Small intestine (tissue), 7 donors: ENCODE results near the gene BCL11A. TPM values are rescaled to one million over a fixed set of nuclear protein-coding genes. Genes with fewer than 3 reads are reported as not detected.

Experiments
- DNase-seq, 2 donors: peaks; one replicate each; pipeline versions ENCODE4 v3.0.0 to v3.0.0-alpha.2; 2013
- FAIRE-seq: peaks from 2 replicates; lab custom pipeline; 2012; peaks lifted over from hg19 to GRCh38; lab: Jason Lieb, UNC
- H3K27ac ChIP-seq, 3 donors: one replicate each; pipeline ENCODE4 v1.5.1; 2013; ENCODE audit warnings: low read length in 2 of 3, mild to moderate bottlenecking in 2 of 3, control low read depth in 1 of 3, inconsistent platforms in 1 of 3, low read depth in 1 of 3, moderate library complexity in 1 of 3
- H3K27me3 ChIP-seq, 3 donors: one replicate each; pipeline ENCODE4 v1.6.1; 2013; ENCODE audit warnings: low read length in 3 of 3, inconsistent platforms in 1 of 3; ENCODE audit not compliant: control insufficient read depth in 3 of 3, insufficient read depth in 3 of 3
- H3K36me3 ChIP-seq, 3 donors: one replicate each; pipeline ENCODE4 v1.6.1; 2013; ENCODE audit warnings: low read length in 3 of 3, inconsistent platforms in 1 of 3, low read depth in 1 of 3, mild to moderate bottlenecking in 1 of 3, moderate library complexity in 1 of 3; ENCODE audit not compliant: control insufficient read depth in 3 of 3, insufficient read depth in 2 of 3
- H3K4me1 ChIP-seq, 3 donors: one replicate each; pipeline ENCODE4 v1.6.1; 2013; ENCODE audit warnings: low read length in 2 of 3, inconsistent platforms in 1 of 3, low read depth in 1 of 3, mild to moderate bottlenecking in 1 of 3, moderate library complexity in 1 of 3; ENCODE audit not compliant: control insufficient read depth in 3 of 3, insufficient read depth in 2 of 3
- H3K4me3 ChIP-seq, 3 donors: one replicate each; pipeline ENCODE4 v1.5.1; 2013; ENCODE audit warnings: low read length in 3 of 3, control low read depth in 1 of 3, inconsistent platforms in 1 of 3, low read depth in 1 of 3, mild to moderate bottlenecking in 1 of 3, moderate library complexity in 1 of 3
- H3K9me3 ChIP-seq, 2 donors: one replicate each; pipeline ENCODE4 v1.6.1; 2013; ENCODE audit warnings: low read depth in 1 of 2, low read length in 1 of 2; ENCODE audit not compliant: control insufficient read depth in 2 of 2, insufficient read depth in 1 of 2
- WGBS, 3 donors: extraction: QIAGEN DNeasy Blood & Tissue Kit; methylation state at CpG; one replicate each; pipeline ENCODE4 v1.1.7; 2013; 5-methylcytosine and 5-hydroxymethylcytosine counted together
- polyA plus RNA-seq, 4 donors: library from polyadenylated mRNA; stranded (reverse) in 3 of 4; unstranded in 1 of 4; fragments of 200-250 nt in 3 of 4; fragments of 120-200 nt in 1 of 4; gene quantifications; one replicate each; pipeline versions ENCODE4 v1.2.1 to v1.2.3, GENCODE V29; 2013
- donor health status: healthy with polysubstance abuse.
- donor health status: control.
- donor health status: control.
- donor health status: Bipolar disorder and iron deficiency.
- donor health status: healthy.

Gene BCL11A
- polyA plus RNA-seq, 4 donors, result 2.2 to 22.5 (median 13.9) TPM

GRCh38 chr2:60495041-60495625 lies 58.3 kb downstream of the BCL11A start:
- no peaks in the 10 kb centered on the region for H3K9me3 ChIP-seq
- H3K36me3 ChIP-seq, result peaks cover 0 to 33% (median 0%) of the 10 kb centered on the region in 3 donors
- peaks cover 7 to 56% (median 9%) of the 10 kb centered on the region in 3 donors for H3K4me1 ChIP-seq
- WGBS, 3 donors, result 15 to 69% (median 40%) methylated on average over 6 of the region's 6 CpGs
- H3K4me3 ChIP-seq, result no peak overlapping the region
- DNase-seq (peak; percentile 93 to 96), FAIRE-seq (no peak)
- no peaks in the 10 kb centered on the region for H3K27me3 ChIP-seq
- peak overlapping the region; percentile 5 to 78 (median 30) for H3K27ac ChIP-seq

GRCh38 chr2:60493804-60494387 lies 59.6 kb downstream of the BCL11A start:
- peaks cover 7 to 56% (median 9%) of the 10 kb centered on the region in 3 donors for H3K4me1 ChIP-seq
- FAIRE-seq (no peak), DNase-seq (peak in 1 of 2 donors; percentile 54)
- no peaks in the 10 kb centered on the region for H3K27me3 ChIP-seq
- H3K4me3 ChIP-seq, result no peak overlapping the region
- 65 to 74% (median 69%) methylated on average over 4 of the region's 4 CpGs for WGBS, 3 donors
- peaks cover 0 to 25% (median 0%) of the 10 kb centered on the region in 3 donors for H3K36me3 ChIP-seq
- peak overlapping the region in 1 of 3 donors; percentile 18 for H3K27ac ChIP-seq
- H3K9me3 ChIP-seq, result no peaks in the 10 kb centered on the region

GRCh38 chr2:60492548-60492947 lies 60.9 kb downstream of the BCL11A start:
- Histone ChIP-seq H3K27ac (no peak overlapping the region), H3K9me3 (no peaks in the 10 kb centered on the region), H3K4me1 (peaks cover 7 to 48% (median 9%) of the 10 kb centered on the region in 3 donors), H3K36me3 (peaks cover 0 to 15% (median 0%) of the 10 kb centered on the region in 3 donors), H3K4me3 (no peak overlapping the region), H3K27me3 (no peaks in the 10 kb centered on the region)
- FAIRE-seq (no peak), DNase-seq (no peak)
- 73 to 77% (median 75%) methylated on average over 4 of the region's 4 CpGs for WGBS, 3 donors

- peaks cover 0 to 13% (median 0%) of the 10 kb centered on the region in 3 donors for H3K36me3 ChIP-seq
- no peaks in the 10 kb centered on the region for H3K27me3 ChIP-seq
- no peaks in the 10 kb centered on the region for H3K9me3 ChIP-seq
- no peak overlapping the region for H3K27ac ChIP-seq
- DNase-seq (no peak), FAIRE-seq (no peak)
- H3K4me3 ChIP-seq, result no peak overlapping the region
- H3K4me1 ChIP-seq, result peaks cover 2 to 36% (median 7%) of the 10 kb centered on the region in 3 donors
- WGBS, 3 donors, result 65 to 69% (median 65%) methylated on average over 4 of the region's 4 CpGs
Measured at GRCh38 chr2:60490848-60491247, 62.6 kb downstream of the BCL11A start.

GRCh38 chr2:60490441-60490840 lies 63.0 kb downstream of the BCL11A start:
- peaks cover 0 to 13% (median 0%) of the 10 kb centered on the region in 3 donors for H3K36me3 ChIP-seq
- FAIRE-seq (no peak), DNase-seq (no peak)
- no peaks in the 10 kb centered on the region for H3K9me3 ChIP-seq
- H3K4me3 ChIP-seq, result no peak overlapping the region
- no peaks in the 10 kb centered on the region for H3K27me3 ChIP-seq
- H3K27ac ChIP-seq, result no peak overlapping the region
- WGBS, 3 donors, result 92 to 100% (median 100%) methylated on average over 1 of the region's 1 CpG
- H3K4me1 ChIP-seq, result peaks cover 2 to 32% (median 5%) of the 10 kb centered on the region in 3 donors

- DNase-seq (no peak), FAIRE-seq (no peak)
- peaks cover under 1 to 26% (median 2%) of the 10 kb centered on the region in 3 donors for H3K4me1 ChIP-seq
- no peak overlapping the region for H3K4me3 ChIP-seq
- H3K9me3 ChIP-seq, result no peaks in the 10 kb centered on the region
- H3K27ac ChIP-seq, result no peak overlapping the region
- no peaks in the 10 kb centered on the region for H3K27me3 ChIP-seq
- WGBS, 3 donors, result 76 to 83% (median 80%) methylated on average over 4 of the region's 4 CpGs
- peaks cover 0 to 18% (median 0%) of the 10 kb centered on the region in 3 donors for H3K36me3 ChIP-seq
Measured at GRCh38 chr2:60489289-60489688, 64.2 kb downstream of the BCL11A start.

- DNase-seq, result no peak
- H3K4me1 ChIP-seq, result peaks cover 0 to 16% (median 2%) of the 10 kb centered on the region in 3 donors
- H3K9me3 ChIP-seq, result no peaks in the 10 kb centered on the region
- H3K36me3 ChIP-seq, result peaks cover 0 to 17% (median 0%) of the 10 kb centered on the region in 3 donors
- 66 to 80% (median 77%) methylated on average over 3 of the region's 3 CpGs for WGBS, 3 donors
- no peak overlapping the region for H3K4me3 ChIP-seq
- no peak for FAIRE-seq
- H3K27ac ChIP-seq, result no peak overlapping the region
- H3K27me3 ChIP-seq, result no peaks in the 10 kb centered on the region
Measured at GRCh38 chr2:60488291-60488690, 65.2 kb downstream of the BCL11A start.

- 60 to 85% (median 77%) methylated on average over 5 of the region's 5 CpGs for WGBS, 3 donors
- Histone ChIP-seq H3K36me3 (peaks cover 0 to 17% (median 0%) of the 10 kb centered on the region in 3 donors), H3K27ac (no peak overlapping the region), H3K9me3 (no peaks in the 10 kb centered on the region), H3K27me3 (no peaks in the 10 kb centered on the region), H3K4me3 (no peak overlapping the region), H3K4me1 (peaks cover 0 to 14% (median 5%) of the 10 kb centered on the region in 3 donors)
- FAIRE-seq, result no peak
- DNase-seq, result no peak
Measured at GRCh38 chr2:60487174-60487573, 66.3 kb downstream of the BCL11A start.
